Caco-2 (cell line): Measurements from ENCODE around the gene HERC2. TPM values are rescaled to one million over a fixed set of nuclear protein-coding genes. Genes with fewer than 3 reads are reported as not detected.

Experiments used
- BruUV-seq: library from RNA; stranded (reverse); fragments of 400-500 nt; replicated peaks from 2 replicates; lab custom pipeline; 2021; lab: Mats Ljungman, UMichigan
- CTCF ChIA-PET: fragments of 300-600 bp; sonication (Branson Sonifier 250); formaldehyde crosslinking; loops from one replicate; lab custom pipeline; 2022; ENCODE audit warnings: antibody characterized with exemption; lab: Charles Lee
- POLR2A ChIA-PET: fragments of 300-600 bp; sonication (Branson Sonifier 250); formaldehyde crosslinking; loops from one replicate; lab custom pipeline; 2022; ENCODE audit warnings: antibody characterized with exemption; lab: Charles Lee
- DNase-seq, 2 experiments: peaks; one replicate each; pipeline versions ENCODE4 v3.0.0 to v3.0.0-alpha.2; 2020 to 2022
- H3K27me3 ChIP-seq: replicated peaks from 2 replicates; pipeline ENCODE4 v1.6.0; 2011; ENCODE audit warnings: low read length; ENCODE audit not compliant: control insufficient read depth, insufficient read depth
- H3K36me3 ChIP-seq: 2 replicates; pipeline ENCODE4 v1.5.1; 2011; ENCODE audit warnings: low read length; ENCODE audit not compliant: control insufficient read depth, insufficient read depth
- H3K4me1 ChIP-seq: fragments of 250-450 bp; sonication (Bioruptor Pico); 2 replicates; pipeline ENCODE4 v1.5.1; 2020; ENCODE audit warnings: mild to moderate bottlenecking
- H3K4me3 ChIP-seq: 2 replicates; pipeline ENCODE4 v1.5.1; 2011; ENCODE audit warnings: low read depth, mild to moderate bottlenecking, control low read depth, low read length
- H3K9me3 ChIP-seq: fragments of 250-450 bp; sonication (Bioruptor Pico); 2 replicates; pipeline ENCODE4 v1.5.1; 2020; ENCODE audit warnings: mild to moderate bottlenecking, moderate library complexity
- H3K27ac Mint-ChIP-seq: one replicate; pipeline ENCODE4 v1.8.0; 2022; ENCODE audit warnings: mixed read lengths; ENCODE audit not compliant: unreplicated experiment
- H3K27me3 Mint-ChIP-seq: one replicate; pipeline ENCODE4 v1.8.0; 2022; ENCODE audit warnings: mixed read lengths; ENCODE audit not compliant: insufficient read depth, unreplicated experiment
- H3K36me3 Mint-ChIP-seq: one replicate; pipeline ENCODE4 v1.8.0; 2022; ENCODE audit warnings: mild to moderate bottlenecking, mixed read lengths; ENCODE audit not compliant: insufficient read depth, unreplicated experiment
- H3K4me1 Mint-ChIP-seq: one replicate; pipeline ENCODE4 v1.8.0; 2022; ENCODE audit warnings: low read depth, mixed read lengths; ENCODE audit not compliant: unreplicated experiment
- H3K4me3 Mint-ChIP-seq: one replicate; pipeline ENCODE4 v1.8.0; 2022; ENCODE audit warnings: mild to moderate bottlenecking, moderate library complexity, mixed read lengths; ENCODE audit not compliant: unreplicated experiment
- H3K9me3 Mint-ChIP-seq: one replicate; pipeline ENCODE4 v1.8.0; 2022; ENCODE audit warnings: mixed read lengths; ENCODE audit not compliant: unreplicated experiment
- intact Hi-C: fragments of 100-400 bp; cut with micrococcal nuclease; formaldehyde crosslinking; loops from one replicate; pipeline ENCODE4 v1.10.0; 2022; ENCODE audit not compliant: unreplicated experiment
- total RNA-seq: library from RNA; stranded (reverse); gene quantifications from 2 replicates; pipeline ENCODE4 v1.2.3, GENCODE V29; 2022
- TF ChIP-seq, protein P1 (sequence below), 2 experiments: fragments of 200-600 bp in 1 of 2; IDR thresholded peaks; 1 replicate in 1 of 2; 2 replicates in 1 of 2; pipeline versions ENCODE4 v1.5.1 to v1.8.0; 2011 to 2022; ENCODE audit warnings: antibody characterized with exemption in 1 of 2, control low read depth in 1 of 2, inconsistent platforms in 1 of 2, low read depth in 1 of 2, low read length in 1 of 2, mild to moderate bottlenecking in 1 of 2, moderate library complexity in 1 of 2; ENCODE audit not compliant: insufficient read depth in 1 of 2, severe bottlenecking in 1 of 2, unreplicated experiment in 1 of 2

HERC2 gene
- total RNA-seq, 1 experiment from 2014 or later: 76.9 TPM

DNA sequence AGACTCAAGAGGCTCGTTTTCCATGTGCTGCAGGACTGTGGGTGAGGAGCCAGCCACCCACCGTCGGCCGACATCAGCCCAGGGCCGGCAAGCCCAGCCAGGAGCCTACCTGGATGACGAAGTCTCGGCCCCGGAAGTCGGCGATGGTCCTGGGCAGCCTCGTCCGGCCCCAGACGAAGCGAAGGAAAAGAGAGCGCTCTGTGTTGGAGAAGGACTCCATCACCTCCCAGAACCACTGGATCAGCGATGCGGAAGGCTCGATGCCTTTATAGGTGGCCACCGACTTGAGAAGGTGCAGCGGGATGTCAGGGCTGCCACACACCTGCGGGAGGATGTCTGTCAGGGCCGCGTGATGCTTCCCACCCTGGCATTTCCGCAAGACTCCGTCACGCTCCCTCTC, 209.0 kb downstream of the HERC2 start:
- Mint-ChIP-seq H3K4me3 (no peak overlapping the region), H3K27me3 (no peaks in the 10 kb centered on the region), H3K36me3 (peaks cover 53% of the 10 kb centered on the region), H3K4me1 (no peaks in the 10 kb centered on the region), H3K27ac (no peak overlapping the region), H3K9me3 (no peaks in the 10 kb centered on the region)
- POLR2A ChIA-PET: no interaction called here
- TF ChIP-seq, protein P1, sequence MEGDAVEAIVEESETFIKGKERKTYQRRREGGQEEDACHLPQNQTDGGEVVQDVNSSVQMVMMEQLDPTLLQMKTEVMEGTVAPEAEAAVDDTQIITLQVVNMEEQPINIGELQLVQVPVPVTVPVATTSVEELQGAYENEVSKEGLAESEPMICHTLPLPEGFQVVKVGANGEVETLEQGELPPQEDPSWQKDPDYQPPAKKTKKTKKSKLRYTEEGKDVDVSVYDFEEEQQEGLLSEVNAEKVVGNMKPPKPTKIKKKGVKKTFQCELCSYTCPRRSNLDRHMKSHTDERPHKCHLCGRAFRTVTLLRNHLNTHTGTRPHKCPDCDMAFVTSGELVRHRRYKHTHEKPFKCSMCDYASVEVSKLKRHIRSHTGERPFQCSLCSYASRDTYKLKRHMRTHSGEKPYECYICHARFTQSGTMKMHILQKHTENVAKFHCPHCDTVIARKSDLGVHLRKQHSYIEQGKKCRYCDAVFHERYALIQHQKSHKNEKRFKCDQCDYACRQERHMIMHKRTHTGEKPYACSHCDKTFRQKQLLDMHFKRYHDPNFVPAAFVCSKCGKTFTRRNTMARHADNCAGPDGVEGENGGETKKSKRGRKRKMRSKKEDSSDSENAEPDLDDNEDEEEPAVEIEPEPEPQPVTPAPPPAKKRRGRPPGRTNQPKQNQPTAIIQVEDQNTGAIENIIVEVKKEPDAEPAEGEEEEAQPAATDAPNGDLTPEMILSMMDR (IDR thresholded peaks at IDR 0.05; ENCODE audit: insufficient read depth in 1 of 2, low read depth in 1 of 2, low read length in 1 of 2, severe bottlenecking in 1 of 2, unreplicated experiment in 1 of 2): no peak
- no peaks in the 10 kb centered on the region for H3K4me1 ChIP-seq
- H3K36me3 ChIP-seq: no peaks in the 10 kb centered on the region
- no peak for DNase-seq
- no peaks in the 10 kb centered on the region for H3K27me3 ChIP-seq
- H3K4me3 ChIP-seq: no peak overlapping the region
- CTCF ChIA-PET: no interaction called here
- intact Hi-C loops: no loop called here
- no peaks in the 10 kb centered on the region for H3K9me3 ChIP-seq
- BruUV-seq: no TSS peak

DNA sequence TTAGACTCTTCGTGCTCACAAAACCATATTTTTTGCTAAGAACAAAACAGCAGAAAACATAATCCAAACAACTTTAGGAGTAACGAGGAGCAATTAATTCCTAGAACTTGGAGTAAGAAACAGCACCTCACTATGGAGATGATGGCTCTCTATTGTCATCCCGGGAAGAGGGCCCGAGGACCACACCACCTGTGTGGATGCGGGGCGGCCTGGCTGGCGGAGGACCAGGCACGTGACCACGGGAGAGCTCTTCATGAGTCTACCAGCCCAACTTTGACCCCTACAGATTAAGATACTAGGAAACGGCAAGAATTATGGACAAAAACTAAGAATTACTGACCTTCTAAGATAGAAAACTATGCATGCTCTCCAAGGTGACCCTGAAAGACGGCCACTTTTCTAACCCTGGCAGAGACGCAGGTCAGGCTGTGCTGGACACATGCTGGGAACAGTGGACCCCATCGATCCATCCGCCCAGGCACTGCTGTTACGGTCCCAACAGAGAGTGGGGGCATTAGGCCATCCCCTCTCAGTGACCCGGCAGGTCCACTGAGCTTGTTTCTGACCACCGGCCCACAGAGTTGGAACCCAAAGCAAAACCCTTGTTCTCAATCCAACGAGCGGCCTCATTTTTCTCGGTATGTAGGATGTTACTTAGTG, 209.7 kb downstream of the HERC2 start:
- no peak for DNase-seq
- intact Hi-C loops: no loop called here
- no peaks in the 10 kb centered on the region for H3K4me1 ChIP-seq
- no TSS peak for BruUV-seq
- H3K4me3 ChIP-seq: no peak overlapping the region
- Mint-ChIP-seq H3K27me3 (no peaks in the 10 kb centered on the region), H3K9me3 (no peaks in the 10 kb centered on the region), H3K27ac (no peak overlapping the region), H3K4me1 (no peaks in the 10 kb centered on the region), H3K4me3 (no peak overlapping the region), H3K36me3 (peaks cover 46% of the 10 kb centered on the region)
- CTCF ChIA-PET: no interaction called here
- no peaks in the 10 kb centered on the region for H3K27me3 ChIP-seq
- POLR2A ChIA-PET: no interaction called here
- H3K36me3 ChIP-seq: no peaks in the 10 kb centered on the region
- H3K9me3 ChIP-seq: no peaks in the 10 kb centered on the region
- TF ChIP-seq, protein P1 (IDR thresholded peaks at IDR 0.05; ENCODE audit: insufficient read depth in 1 of 2, low read depth in 1 of 2, low read length in 1 of 2, severe bottlenecking in 1 of 2, unreplicated experiment in 1 of 2): no peak

DNA sequence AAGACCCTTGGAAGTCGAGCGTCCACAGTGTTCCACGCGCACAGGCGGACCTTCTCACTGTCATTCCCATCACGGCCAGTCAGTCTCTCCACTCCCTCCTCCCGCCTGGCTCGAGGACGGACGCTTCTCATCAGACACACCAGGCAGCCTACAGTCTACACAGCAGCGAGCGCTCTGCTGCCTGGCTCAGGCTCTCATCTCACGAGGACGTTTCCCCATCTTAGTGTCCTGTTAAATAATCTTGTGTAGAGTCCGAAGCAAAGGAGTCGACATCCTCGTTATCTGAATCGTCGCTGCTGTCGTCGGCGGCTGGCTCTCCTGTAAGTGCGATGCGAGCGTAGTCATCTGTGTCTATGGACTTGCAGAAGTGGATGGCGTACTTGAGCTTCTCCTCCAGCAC, 210.4 kb downstream of the HERC2 start:
- CTCF ChIA-PET: no interaction called here
- POLR2A ChIA-PET: no interaction called here
- H3K36me3 Mint-ChIP-seq: peaks cover 44% of the 10 kb centered on the region
- no peak overlapping the region for H3K4me3 Mint-ChIP-seq
- no peak for DNase-seq
- H3K36me3 ChIP-seq: no peaks in the 10 kb centered on the region
- no peaks in the 10 kb centered on the region for H3K27me3 ChIP-seq
- intact Hi-C loops: no loop called here
- no peaks in the 10 kb centered on the region for H3K9me3 Mint-ChIP-seq
- H3K27ac Mint-ChIP-seq: no peak overlapping the region
- no peaks in the 10 kb centered on the region for H3K4me1 Mint-ChIP-seq
- no peaks in the 10 kb centered on the region for H3K27me3 Mint-ChIP-seq
- no peak overlapping the region for H3K4me3 ChIP-seq
- H3K4me1 ChIP-seq: no peaks in the 10 kb centered on the region
- TF ChIP-seq, protein P1 (IDR thresholded peaks at IDR 0.05; ENCODE audit: insufficient read depth in 1 of 2, low read depth in 1 of 2, low read length in 1 of 2, severe bottlenecking in 1 of 2, unreplicated experiment in 1 of 2): no peak
- H3K9me3 ChIP-seq: no peaks in the 10 kb centered on the region
- BruUV-seq: no TSS peak
